ENCODE data around the gene CRAMP1.

The CRAMP1 gene

DNA sequence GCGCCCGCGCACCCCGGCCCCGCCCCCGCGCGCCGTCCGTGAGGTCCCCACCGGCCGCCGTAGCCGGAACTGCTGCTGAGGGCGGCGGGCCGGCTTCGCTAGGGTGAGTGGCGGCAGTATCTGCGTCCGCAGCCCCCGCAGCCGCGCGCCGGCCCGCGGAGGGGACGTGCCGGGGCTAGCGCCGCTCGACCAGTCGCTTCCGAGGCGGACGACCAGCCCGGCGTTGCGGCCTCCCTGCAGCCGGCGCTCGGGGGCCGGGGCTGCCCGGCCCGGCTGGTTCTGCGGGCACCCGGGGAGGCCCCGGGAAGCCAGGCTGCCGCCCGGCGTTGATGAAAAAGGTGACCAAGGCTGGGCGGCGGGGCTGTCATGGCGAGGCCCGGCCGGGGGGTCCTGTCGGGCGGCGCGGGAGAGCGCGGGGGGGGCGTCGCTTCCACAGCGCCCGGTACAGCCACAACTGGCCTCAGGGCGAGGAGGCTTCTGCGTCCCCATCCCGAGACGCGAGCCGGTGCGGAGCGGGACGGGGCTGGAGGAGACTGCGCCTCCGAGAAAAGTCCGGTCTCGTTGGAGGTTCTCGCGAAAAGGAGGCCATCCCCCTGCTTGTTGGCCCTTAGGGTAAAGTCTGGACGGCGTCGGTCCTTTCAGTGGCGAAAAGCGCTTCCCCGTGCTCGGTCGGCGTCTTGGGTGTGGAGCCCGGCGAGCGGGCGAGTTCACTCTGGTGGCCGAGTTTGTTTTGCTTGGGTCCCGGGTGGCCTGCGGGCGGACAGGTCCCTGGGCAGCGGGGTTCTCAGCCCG, at the start of gene CRAMP1:
TSS of gene CRAMP1 (plus strand) at position 41 of the 792 bp plus-strand sequence. CDS start 2,280 bp downstream, outside the sequence.
- peaks cover 53% of the 10 kb centered on the region for H3K4me1 ChIP-seq (ENCODE audit: control insufficient read depth, insufficient read depth, low read length)
- no peaks in the 10 kb centered on the region for H3K9me3 ChIP-seq (ENCODE audit: control insufficient read depth in 2 of 2, low read length in 2 of 2)
- peaks cover 5 to 9% of the 10 kb centered on the region in 2 donors for H3K36me3 ChIP-seq (ENCODE audit: control insufficient read depth in 2 of 2, insufficient read depth in 2 of 2, low read length in 2 of 2)
- H3K4me3 ChIP-seq (ENCODE audit: low read length in 2 of 2): peak within 1 kb of the TSS; percentile 78 to 84
- H3K9ac ChIP-seq (ENCODE audit: low read length in 2 of 2): peak within 1 kb of the TSS; percentile 71 to 78
- peak within 1 kb of the TSS; percentile 66 for H3K27ac ChIP-seq (ENCODE audit: low read length)
- no peaks in the 10 kb centered on the region for H3K27me3 ChIP-seq (ENCODE audit: control insufficient read depth in 1 of 2, insufficient read depth in 2 of 2, low read length in 2 of 2)

DNA sequence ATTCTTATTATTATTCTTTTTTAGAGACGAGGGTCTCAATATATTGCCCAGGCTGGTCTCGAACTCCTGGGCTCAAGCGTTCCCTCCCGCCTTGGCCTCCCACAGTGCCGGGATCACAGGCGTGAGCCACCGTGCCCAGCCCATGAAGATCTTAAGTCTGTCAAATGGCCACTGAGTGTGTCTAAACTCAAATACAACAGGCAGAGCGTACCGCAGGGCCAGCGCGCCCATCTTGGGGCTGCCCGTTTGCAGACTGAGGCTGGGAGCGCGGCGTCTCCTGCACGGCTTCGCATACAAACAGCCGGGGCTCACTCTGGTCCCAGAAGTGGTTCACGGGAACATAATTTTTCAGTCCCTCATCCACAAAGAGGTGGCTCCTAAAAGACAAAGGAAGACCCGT, 48.4 kb upstream of the CRAMP1 start:
- Histone ChIP-seq H3K9ac (ENCODE audit: low read length in 2 of 2) (no peak overlapping the region), H3K27ac (ENCODE audit: low read length) (no peak overlapping the region), H3K36me3 (ENCODE audit: control insufficient read depth in 2 of 2, insufficient read depth in 2 of 2, low read length in 2 of 2) (peaks cover 20 to 47% of the 10 kb centered on the region in 2 donors), H3K4me1 (ENCODE audit: control insufficient read depth, insufficient read depth, low read length) (no peaks in the 10 kb centered on the region), H3K4me3 (ENCODE audit: low read length in 2 of 2) (no peak overlapping the region), H3K9me3 (ENCODE audit: control insufficient read depth in 2 of 2, low read length in 2 of 2) (no peaks in the 10 kb centered on the region), H3K27me3 (ENCODE audit: control insufficient read depth in 1 of 2, insufficient read depth in 2 of 2, low read length in 2 of 2) (no peaks in the 10 kb centered on the region)

DNA sequence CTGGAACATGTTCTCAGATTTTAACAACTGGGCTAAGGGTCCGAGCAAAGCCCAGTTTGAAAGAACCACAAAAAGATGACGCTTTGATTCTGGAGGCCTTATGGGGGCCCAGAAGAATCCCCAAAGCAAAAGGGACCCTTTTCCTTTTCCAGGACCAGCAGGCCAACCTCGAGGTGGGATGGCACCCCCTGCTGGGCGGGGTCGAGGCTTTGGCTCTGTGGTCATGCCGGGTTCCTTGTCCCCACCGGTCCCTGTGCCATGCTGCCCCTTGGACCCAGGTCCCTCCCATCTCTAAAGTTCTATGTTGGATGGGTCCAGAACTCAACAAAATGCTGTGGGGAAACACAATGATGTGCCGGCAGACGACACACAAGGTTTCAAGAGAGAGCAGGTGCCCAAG, 47.8 kb upstream of the CRAMP1 start:
- Histone ChIP-seq H3K36me3 (ENCODE audit: control insufficient read depth in 2 of 2, insufficient read depth in 2 of 2, low read length in 2 of 2) (peaks cover 18 to 42% of the 10 kb centered on the region in 2 donors), H3K27me3 (ENCODE audit: control insufficient read depth in 1 of 2, insufficient read depth in 2 of 2, low read length in 2 of 2) (no peaks in the 10 kb centered on the region), H3K27ac (ENCODE audit: low read length) (no peak overlapping the region), H3K4me3 (ENCODE audit: low read length in 2 of 2) (no peak overlapping the region), H3K9ac (ENCODE audit: low read length in 2 of 2) (no peak overlapping the region), H3K4me1 (ENCODE audit: control insufficient read depth, insufficient read depth, low read length) (no peaks in the 10 kb centered on the region), H3K9me3 (ENCODE audit: control insufficient read depth in 2 of 2, low read length in 2 of 2) (no peaks in the 10 kb centered on the region)

DNA sequence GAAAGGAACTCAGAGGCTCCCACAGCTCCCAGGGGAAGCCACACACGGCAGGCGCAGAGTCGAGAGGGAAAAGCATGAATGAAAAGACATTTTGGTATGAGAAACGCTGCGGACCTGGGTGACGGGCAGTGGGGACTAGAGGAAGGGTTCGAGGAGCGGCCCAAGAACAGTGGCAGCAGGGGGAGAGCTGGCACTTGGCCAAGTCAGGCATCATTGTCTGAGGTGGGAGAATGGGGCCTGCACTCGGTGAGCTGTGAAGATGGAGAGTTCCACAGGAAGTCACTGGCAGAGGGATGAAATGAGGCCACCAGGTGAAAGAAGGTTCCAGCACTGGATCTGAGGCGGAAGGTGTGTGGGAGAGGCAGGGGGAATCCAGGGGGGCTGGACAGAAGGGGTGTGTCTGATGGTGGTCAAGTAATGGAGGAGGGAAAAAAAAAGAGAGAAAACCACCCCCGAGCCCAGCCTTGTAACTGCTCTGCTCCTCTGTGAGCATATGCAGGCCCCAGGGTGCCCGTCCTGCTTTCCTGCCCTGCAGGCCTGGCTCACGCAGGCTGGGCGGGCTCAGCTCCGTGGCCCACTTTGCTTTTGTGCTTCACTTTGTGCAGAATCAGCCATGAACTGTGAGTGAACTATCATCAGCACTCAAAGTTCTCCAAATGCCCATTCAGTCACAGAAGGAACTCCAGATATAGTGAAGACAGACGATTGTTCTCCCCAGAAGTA, 46.9 kb upstream of the CRAMP1 start:
- Histone ChIP-seq H3K36me3 (ENCODE audit: control insufficient read depth in 2 of 2, insufficient read depth in 2 of 2, low read length in 2 of 2) (peaks cover 12 to 37% of the 10 kb centered on the region in 2 donors), H3K9me3 (ENCODE audit: control insufficient read depth in 2 of 2, low read length in 2 of 2) (no peaks in the 10 kb centered on the region), H3K9ac (ENCODE audit: low read length in 2 of 2) (no peak overlapping the region), H3K4me1 (ENCODE audit: control insufficient read depth, insufficient read depth, low read length) (no peaks in the 10 kb centered on the region), H3K27me3 (ENCODE audit: control insufficient read depth in 1 of 2, insufficient read depth in 2 of 2, low read length in 2 of 2) (no peaks in the 10 kb centered on the region), H3K4me3 (ENCODE audit: low read length in 2 of 2) (no peak overlapping the region), H3K27ac (ENCODE audit: low read length) (no peak overlapping the region)

DNA sequence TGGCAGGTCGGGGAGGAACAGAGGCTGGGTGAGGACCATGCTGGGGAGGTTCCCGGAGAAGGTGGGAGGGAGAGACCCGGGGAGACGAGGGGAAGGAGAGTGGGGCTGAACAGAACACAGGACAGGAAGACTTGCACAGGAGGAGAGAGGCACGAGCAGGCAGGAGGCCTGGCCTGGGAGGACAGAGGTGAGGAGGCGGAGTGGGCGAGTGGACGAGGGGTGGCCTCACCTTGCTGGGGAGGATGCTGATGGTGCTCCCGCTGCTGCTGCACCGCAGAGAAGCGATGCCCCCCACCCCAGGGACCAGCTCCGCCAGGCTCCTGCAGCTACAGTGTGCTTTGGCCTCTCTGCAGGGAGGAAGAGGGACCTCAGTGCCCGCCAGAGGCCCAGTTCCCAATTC, 44.2 kb upstream of the CRAMP1 start:
- H3K9ac ChIP-seq (ENCODE audit: low read length in 2 of 2): no peak overlapping the region
- H3K4me1 ChIP-seq (ENCODE audit: control insufficient read depth, insufficient read depth, low read length): peaks cover 5% of the 10 kb centered on the region
- no peak overlapping the region for H3K4me3 ChIP-seq (ENCODE audit: low read length in 2 of 2)
- peaks cover 5 to 22% of the 10 kb centered on the region in 2 donors for H3K36me3 ChIP-seq (ENCODE audit: control insufficient read depth in 2 of 2, insufficient read depth in 2 of 2, low read length in 2 of 2)
- no peak overlapping the region for H3K27ac ChIP-seq (ENCODE audit: low read length)
- H3K9me3 ChIP-seq (ENCODE audit: control insufficient read depth in 2 of 2, low read length in 2 of 2): no peaks in the 10 kb centered on the region
- no peaks in the 10 kb centered on the region for H3K27me3 ChIP-seq (ENCODE audit: control insufficient read depth in 1 of 2, insufficient read depth in 2 of 2, low read length in 2 of 2)

- peaks cover 8% of the 10 kb centered on the region for H3K4me1 ChIP-seq (ENCODE audit: control insufficient read depth, insufficient read depth, low read length)
- H3K9ac ChIP-seq (ENCODE audit: low read length in 2 of 2): no peak overlapping the region
- no peak overlapping the region for H3K4me3 ChIP-seq (ENCODE audit: low read length in 2 of 2)
- peaks cover 5 to 15% of the 10 kb centered on the region in 2 donors for H3K36me3 ChIP-seq (ENCODE audit: control insufficient read depth in 2 of 2, insufficient read depth in 2 of 2, low read length in 2 of 2)
- H3K27ac ChIP-seq (ENCODE audit: low read length): no peak overlapping the region
- H3K9me3 ChIP-seq (ENCODE audit: control insufficient read depth in 2 of 2, low read length in 2 of 2): no peaks in the 10 kb centered on the region
- no peaks in the 10 kb centered on the region for H3K27me3 ChIP-seq (ENCODE audit: control insufficient read depth in 1 of 2, insufficient read depth in 2 of 2, low read length in 2 of 2)
Observed at GRCh38 chr16:1571012-1571671, 41.0 kb upstream of the CRAMP1 start.

DNA sequence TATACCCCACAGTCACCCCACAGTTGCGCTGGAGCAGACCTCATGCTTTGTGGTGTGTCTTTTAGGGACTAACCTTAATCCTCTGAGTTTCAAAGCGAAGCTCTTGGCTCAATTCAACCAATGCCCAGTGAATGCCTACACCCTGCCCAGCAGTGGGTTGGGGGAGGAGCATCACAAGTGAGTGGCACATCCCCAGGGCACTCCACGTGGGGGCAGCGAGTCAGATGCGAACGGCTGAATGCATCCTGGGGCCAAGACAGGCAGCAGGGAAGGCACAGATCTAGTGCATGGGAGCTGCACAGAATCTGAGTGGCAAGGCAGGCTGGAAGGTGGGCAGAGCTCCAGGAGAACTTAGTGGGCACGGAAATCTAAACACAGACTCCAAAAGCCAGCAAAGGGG, 39.5 kb upstream of the CRAMP1 start:
- H3K36me3 ChIP-seq (ENCODE audit: control insufficient read depth in 2 of 2, insufficient read depth in 2 of 2, low read length in 2 of 2): peaks cover 5 to 17% of the 10 kb centered on the region in 2 donors
- no peaks in the 10 kb centered on the region for H3K9me3 ChIP-seq (ENCODE audit: control insufficient read depth in 2 of 2, low read length in 2 of 2)
- H3K4me3 ChIP-seq (ENCODE audit: low read length in 2 of 2): no peak overlapping the region
- H3K4me1 ChIP-seq (ENCODE audit: control insufficient read depth, insufficient read depth, low read length): peaks cover 8% of the 10 kb centered on the region
- no peak overlapping the region for H3K27ac ChIP-seq (ENCODE audit: low read length)
- H3K9ac ChIP-seq (ENCODE audit: low read length in 2 of 2): no peak overlapping the region
- no peaks in the 10 kb centered on the region for H3K27me3 ChIP-seq (ENCODE audit: control insufficient read depth in 1 of 2, insufficient read depth in 2 of 2, low read length in 2 of 2)

DNA sequence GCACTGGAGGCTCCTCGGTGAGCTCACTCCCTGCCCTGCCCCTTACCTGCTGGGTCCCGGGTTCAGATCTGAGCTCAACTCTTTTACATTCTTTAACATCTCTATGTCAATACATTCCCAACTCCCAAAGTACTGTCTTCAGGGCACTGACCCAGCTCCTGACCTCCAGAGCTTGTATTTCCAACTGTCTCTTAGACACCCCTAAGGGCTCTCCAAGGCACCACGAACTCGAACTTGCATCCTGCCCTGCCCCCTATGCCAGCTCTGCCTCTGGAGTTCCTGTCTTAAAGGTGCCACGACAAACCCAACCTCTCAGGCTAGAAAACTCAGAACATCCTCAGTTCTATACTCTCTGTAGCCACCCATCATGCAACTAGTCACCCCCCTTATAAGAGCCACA, 38.9 kb upstream of the CRAMP1 start:
- Histone ChIP-seq H3K4me1 (ENCODE audit: control insufficient read depth, insufficient read depth, low read length) (peaks cover 8% of the 10 kb centered on the region), H3K27me3 (ENCODE audit: control insufficient read depth in 1 of 2, insufficient read depth in 2 of 2, low read length in 2 of 2) (no peaks in the 10 kb centered on the region), H3K9me3 (ENCODE audit: control insufficient read depth in 2 of 2, low read length in 2 of 2) (no peaks in the 10 kb centered on the region), H3K27ac (ENCODE audit: low read length) (no peak overlapping the region), H3K9ac (ENCODE audit: low read length in 2 of 2) (no peak overlapping the region), H3K4me3 (ENCODE audit: low read length in 2 of 2) (no peak overlapping the region), H3K36me3 (ENCODE audit: control insufficient read depth in 2 of 2, insufficient read depth in 2 of 2, low read length in 2 of 2) (peaks cover 5 to 21% of the 10 kb centered on the region in 2 donors)

GRCh38 chr16:1575578-1575977, 36.6 kb upstream of the CRAMP1 start:
- Histone ChIP-seq H3K9ac (ENCODE audit: low read length in 2 of 2) (no peak overlapping the region), H3K27me3 (ENCODE audit: control insufficient read depth in 1 of 2, insufficient read depth in 2 of 2, low read length in 2 of 2) (no peaks in the 10 kb centered on the region), H3K27ac (ENCODE audit: low read length) (no peak overlapping the region), H3K9me3 (ENCODE audit: control insufficient read depth in 2 of 2, low read length in 2 of 2) (no peaks in the 10 kb centered on the region), H3K36me3 (ENCODE audit: control insufficient read depth in 2 of 2, insufficient read depth in 2 of 2, low read length in 2 of 2) (peaks cover 12 to 28% of the 10 kb centered on the region in 2 donors), H3K4me3 (ENCODE audit: low read length in 2 of 2) (no peak overlapping the region), H3K4me1 (ENCODE audit: control insufficient read depth, insufficient read depth, low read length) (peaks cover 8% of the 10 kb centered on the region)

DNA sequence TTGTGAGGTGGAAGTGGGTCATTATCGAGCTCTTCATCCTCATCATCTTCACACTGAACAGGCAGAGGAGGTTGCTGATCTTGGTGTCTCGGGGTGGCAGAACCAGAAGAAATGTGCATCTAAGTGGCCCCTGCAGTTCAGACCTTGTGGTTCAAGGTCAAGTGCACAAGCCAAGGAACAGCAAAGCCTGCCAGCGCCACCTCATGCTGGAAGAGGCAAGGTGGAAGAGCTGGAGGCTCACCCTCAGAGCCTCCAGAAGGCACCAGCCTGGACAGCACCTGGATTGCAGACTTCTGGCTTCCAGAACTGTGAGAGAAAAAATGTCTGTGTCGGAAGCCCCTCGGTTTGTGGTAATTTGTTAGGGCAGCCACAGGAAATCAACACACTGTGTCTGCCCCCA, 32.9 kb upstream of the CRAMP1 start:
- Histone ChIP-seq H3K9ac (ENCODE audit: low read length in 2 of 2) (no peak overlapping the region), H3K9me3 (ENCODE audit: control insufficient read depth in 2 of 2, low read length in 2 of 2) (no peaks in the 10 kb centered on the region), H3K27ac (ENCODE audit: low read length) (no peak overlapping the region), H3K4me1 (ENCODE audit: control insufficient read depth, insufficient read depth, low read length) (no peaks in the 10 kb centered on the region), H3K36me3 (ENCODE audit: control insufficient read depth in 2 of 2, insufficient read depth in 2 of 2, low read length in 2 of 2) (peaks cover 21 to 35% of the 10 kb centered on the region in 2 donors), H3K27me3 (ENCODE audit: control insufficient read depth in 1 of 2, insufficient read depth in 2 of 2, low read length in 2 of 2) (no peaks in the 10 kb centered on the region), H3K4me3 (ENCODE audit: low read length in 2 of 2) (no peak overlapping the region)

Measured in stomach smooth muscle (tissue), 2 donors.